Left ventricle myocardium inferior (tissue), 1 donor: ENCODE results near the gene PRKG1. TPM values are rescaled to one million over a fixed set of nuclear protein-coding genes. Genes with fewer than 3 reads are reported as not detected.

Experiments
- DNase-seq: peaks from one replicate; pipeline ENCODE4 v3.0.0-alpha.2; 2020
- H3K27ac ChIP-seq: fragments of 200-600 bp; replicated peaks from 2 replicates; pipeline ENCODE4 v1.8.0; 2021
- H3K27me3 ChIP-seq: fragments of 200-600 bp; 2 replicates; pipeline ENCODE4 v1.8.0; 2021; ENCODE audit warnings: low read depth
- H3K36me3 ChIP-seq: fragments of 200-600 bp; 2 replicates; pipeline ENCODE4 v1.8.0; 2021
- H3K4me1 ChIP-seq: fragments of 200-600 bp; 2 replicates; pipeline ENCODE4 v1.8.0; 2021
- H3K4me3 ChIP-seq: fragments of 200-600 bp; 2 replicates; pipeline ENCODE4 v1.8.0; 2021; ENCODE audit warnings: mild to moderate bottlenecking, moderate library complexity
- H3K9me3 ChIP-seq: fragments of 200-600 bp; replicated peaks from 2 replicates; pipeline ENCODE4 v1.8.0; 2021
- intact Hi-C: fragments of 100-400 bp; cut with micrococcal nuclease; formaldehyde crosslinking; loops from one replicate; pipeline ENCODE4 v1.11.0; 2022
- total RNA-seq: library from RNA; stranded (reverse); fragmentation: NEBNext Ultra II Directional; extraction: Animal tissue kit (Norgen Biotek cat#: 25700); gene quantifications from one replicate; pipeline ENCODE4 v1.2.1, GENCODE V29; 2021
- TF ChIP-seq, protein P1 (sequence below): fragments of 200-600 bp; IDR thresholded peaks from 2 replicates; pipeline ENCODE4 v1.8.0; 2021; ENCODE audit warnings: antibody characterized with exemption, mild to moderate bottlenecking, borderline replicate concordance
- donor health status: DM: no; HTN: yes; CAD: no; lungs with severe emphysema.

The PRKG1 gene
- total RNA-seq, 1 donor from 2014 or later = 38.9 TPM

DNA sequence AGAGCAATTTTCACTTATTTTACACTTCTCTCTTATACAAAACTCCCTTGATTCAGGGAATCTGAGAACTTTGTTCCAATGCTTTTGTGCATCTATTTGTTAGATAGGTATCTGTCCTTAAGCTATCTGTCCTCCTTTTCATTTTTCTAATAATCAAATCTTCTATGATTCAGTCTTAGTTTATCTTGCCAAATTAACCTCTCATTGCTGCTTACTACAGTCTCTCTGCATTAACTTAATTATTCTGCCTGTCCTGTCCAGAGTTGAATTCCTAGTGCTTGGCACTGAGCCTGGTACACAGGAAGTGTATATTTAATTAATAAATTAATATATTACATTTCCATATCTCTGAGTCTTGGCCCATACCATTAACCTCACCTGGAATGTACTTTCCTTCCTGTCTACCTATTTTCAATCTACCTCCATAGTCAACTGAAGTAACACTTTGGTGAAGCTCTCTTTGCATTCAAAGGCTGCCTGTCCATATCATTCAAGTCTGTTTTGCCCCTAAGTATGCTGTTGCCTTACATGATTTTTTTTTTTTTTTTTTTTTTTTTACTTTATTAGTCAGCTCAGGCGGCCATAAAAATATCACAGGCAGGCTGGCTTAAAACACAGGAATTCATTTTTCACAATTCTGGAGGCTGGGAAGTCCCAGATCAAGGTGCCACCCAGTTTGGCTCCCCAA lies 691.1 kb downstream of the PRKG1 start:
- Histone ChIP-seq H3K27ac (no peak overlapping the region), H3K4me3 (no peak overlapping the region), H3K9me3 (no peaks in the 10 kb centered on the region), H3K27me3 (no peaks in the 10 kb centered on the region), H3K4me1 (no peaks in the 10 kb centered on the region), H3K36me3 (no peaks in the 10 kb centered on the region)
- TF ChIP-seq, protein P1, sequence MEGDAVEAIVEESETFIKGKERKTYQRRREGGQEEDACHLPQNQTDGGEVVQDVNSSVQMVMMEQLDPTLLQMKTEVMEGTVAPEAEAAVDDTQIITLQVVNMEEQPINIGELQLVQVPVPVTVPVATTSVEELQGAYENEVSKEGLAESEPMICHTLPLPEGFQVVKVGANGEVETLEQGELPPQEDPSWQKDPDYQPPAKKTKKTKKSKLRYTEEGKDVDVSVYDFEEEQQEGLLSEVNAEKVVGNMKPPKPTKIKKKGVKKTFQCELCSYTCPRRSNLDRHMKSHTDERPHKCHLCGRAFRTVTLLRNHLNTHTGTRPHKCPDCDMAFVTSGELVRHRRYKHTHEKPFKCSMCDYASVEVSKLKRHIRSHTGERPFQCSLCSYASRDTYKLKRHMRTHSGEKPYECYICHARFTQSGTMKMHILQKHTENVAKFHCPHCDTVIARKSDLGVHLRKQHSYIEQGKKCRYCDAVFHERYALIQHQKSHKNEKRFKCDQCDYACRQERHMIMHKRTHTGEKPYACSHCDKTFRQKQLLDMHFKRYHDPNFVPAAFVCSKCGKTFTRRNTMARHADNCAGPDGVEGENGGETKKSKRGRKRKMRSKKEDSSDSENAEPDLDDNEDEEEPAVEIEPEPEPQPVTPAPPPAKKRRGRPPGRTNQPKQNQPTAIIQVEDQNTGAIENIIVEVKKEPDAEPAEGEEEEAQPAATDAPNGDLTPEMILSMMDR = no peak
- no peak for DNase-seq
- intact Hi-C loops = no loop called here

DNA sequence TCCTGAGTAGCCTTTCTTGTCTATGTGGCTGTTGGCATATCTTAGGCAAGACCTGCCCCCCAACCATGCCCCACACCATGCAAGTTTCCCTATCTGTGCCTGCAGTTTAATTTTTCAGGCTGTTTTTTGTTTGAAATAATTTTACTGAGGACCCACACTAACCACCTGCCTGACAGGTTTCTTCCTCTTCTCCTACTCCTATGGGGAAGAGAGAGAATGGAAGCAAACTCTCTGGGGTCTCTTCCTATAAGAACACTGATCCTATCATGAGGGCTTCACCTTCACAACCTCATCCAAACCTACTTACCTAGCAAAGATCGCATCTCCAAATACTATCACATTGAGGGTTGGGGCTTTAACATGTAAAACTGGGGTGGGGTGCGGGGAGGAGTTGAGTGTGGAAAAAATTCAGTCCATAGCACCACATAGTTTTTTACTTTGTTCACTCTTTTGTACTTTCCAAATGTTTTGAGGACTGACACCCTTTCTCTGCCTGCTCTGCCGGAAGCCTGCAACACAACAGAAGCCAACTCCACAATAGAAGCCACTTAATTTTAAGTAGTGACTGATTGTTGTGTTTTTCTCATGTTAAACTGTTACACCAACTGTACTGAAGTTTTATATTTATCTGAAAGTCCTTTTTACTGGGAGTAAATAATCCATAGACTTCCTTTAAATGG lies 692.3 kb downstream of the PRKG1 start:
- Histone ChIP-seq H3K36me3 (no peaks in the 10 kb centered on the region), H3K4me3 (no peak overlapping the region), H3K27me3 (no peaks in the 10 kb centered on the region), H3K4me1 (no peaks in the 10 kb centered on the region), H3K27ac (no peak overlapping the region), H3K9me3 (no peaks in the 10 kb centered on the region)
- TF ChIP-seq, protein P1 = no peak
- intact Hi-C loops = no loop called here
- no peak for DNase-seq

DNA sequence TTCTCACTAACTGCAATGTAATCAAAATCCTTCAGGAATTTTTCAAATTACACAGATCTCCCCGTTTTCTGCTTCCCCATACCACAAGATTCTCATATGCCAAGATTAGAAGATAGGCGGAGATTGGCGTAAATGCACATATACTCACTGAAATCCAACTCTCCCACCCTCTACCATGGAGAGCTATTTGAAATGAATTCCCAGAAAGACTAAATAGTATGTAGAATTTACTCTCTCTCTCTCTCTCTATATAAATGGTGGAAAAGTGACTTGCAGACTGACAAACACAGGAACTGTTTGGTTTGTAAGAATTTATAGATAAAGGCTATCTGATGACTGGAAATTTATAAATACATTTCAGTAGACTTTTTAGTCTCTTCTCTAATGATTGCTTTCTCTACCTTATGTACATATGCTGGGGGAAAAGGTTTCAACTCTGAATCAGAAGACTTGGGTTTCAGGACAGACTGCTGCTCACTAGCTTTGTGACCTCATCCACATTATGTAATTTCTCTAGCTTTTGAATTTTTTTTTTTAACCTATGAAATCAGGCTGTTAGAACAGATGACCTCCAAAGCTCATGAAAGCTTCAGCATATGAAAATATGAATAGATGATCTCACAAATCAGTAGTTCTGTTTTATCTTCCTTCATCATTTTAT lies 692.9 kb downstream of the PRKG1 start:
- intact Hi-C loops = no loop called here
- no peak overlapping the region for H3K4me3 ChIP-seq
- no peak overlapping the region for H3K27ac ChIP-seq
- DNase-seq = no peak
- TF ChIP-seq, protein P1 = no peak
- no peaks in the 10 kb centered on the region for H3K27me3 ChIP-seq
- H3K9me3 ChIP-seq = no peaks in the 10 kb centered on the region
- H3K36me3 ChIP-seq = no peaks in the 10 kb centered on the region
- no peaks in the 10 kb centered on the region for H3K4me1 ChIP-seq

DNA sequence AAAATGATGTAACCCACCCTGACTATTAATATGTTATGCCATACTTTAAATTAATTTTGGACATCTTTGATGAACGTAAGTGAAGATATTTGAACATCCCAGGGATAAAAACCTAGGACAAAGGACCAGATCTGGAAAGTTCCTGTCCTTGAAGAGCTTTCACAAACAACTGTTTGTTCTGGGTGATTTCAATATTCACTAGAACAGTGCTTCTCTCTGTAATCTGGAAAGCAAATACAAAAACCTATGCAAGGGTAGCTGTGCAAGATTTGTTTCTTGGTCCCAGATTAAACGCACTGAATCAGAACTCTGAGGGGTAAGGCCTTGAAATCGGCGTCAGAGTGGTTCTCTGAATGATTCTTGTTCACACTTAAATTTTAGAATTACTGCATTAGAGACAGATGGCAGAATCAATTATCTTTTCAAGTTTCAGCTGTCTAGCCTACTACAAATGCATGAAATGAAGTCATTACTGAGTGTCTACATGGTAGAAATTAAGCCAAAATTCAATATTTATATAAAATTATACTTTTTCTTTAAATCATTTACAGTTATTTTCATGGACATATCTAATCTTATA lies 694.7 kb downstream of the PRKG1 start:
- Histone ChIP-seq H3K9me3 (no peaks in the 10 kb centered on the region), H3K27me3 (no peaks in the 10 kb centered on the region), H3K4me1 (no peaks in the 10 kb centered on the region), H3K27ac (no peak overlapping the region), H3K36me3 (no peaks in the 10 kb centered on the region), H3K4me3 (no peak overlapping the region)
- DNase-seq = no peak
- intact Hi-C loops = no loop called here
- TF ChIP-seq, protein P1 = no peak

DNA sequence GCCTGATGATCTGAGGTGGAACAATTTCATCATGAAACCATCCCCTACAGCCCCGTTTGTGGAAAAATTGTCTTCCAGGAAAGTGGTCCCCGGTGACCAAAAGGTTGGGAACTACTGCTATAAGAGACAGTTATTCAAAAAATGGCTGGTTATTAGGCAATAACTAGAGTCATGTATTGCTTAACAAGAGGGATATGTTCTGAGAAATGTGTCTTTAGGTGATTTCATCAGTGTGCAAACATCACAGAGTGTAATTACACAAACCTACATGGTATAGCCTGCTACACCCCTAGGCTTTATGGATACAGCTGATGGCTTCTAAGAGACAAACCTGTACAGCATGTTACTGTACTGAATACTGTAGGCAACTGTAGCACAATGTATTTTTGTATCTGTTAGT lies 696.4 kb downstream of the PRKG1 start:
- H3K27ac ChIP-seq = no peak overlapping the region

More for the DNA sequence above, 696.4 kb downstream of the PRKG1 start:
- no peaks in the 10 kb centered on the region for H3K27me3 ChIP-seq
- TF ChIP-seq, protein P1 = no peak
- DNase-seq = no peak
- intact Hi-C loops = no loop called here
- H3K4me1 ChIP-seq = no peaks in the 10 kb centered on the region
- H3K4me3 ChIP-seq = no peak overlapping the region
- no peaks in the 10 kb centered on the region for H3K36me3 ChIP-seq
- H3K9me3 ChIP-seq = no peaks in the 10 kb centered on the region
